Lower leg skin (tissue), 4 donors: Measurements from ENCODE around the gene SDK1. TPM values are rescaled to one million over a fixed set of nuclear protein-coding genes. Genes with fewer than 3 reads are reported as not detected.

ENCODE experiments used
- DNase-seq, 2 donors: peaks; one replicate each; pipeline ENCODE4 v3.0.0-alpha.2; 2019; ENCODE audit warnings: low spot score in 2 of 2
- H3K4me3 ChIP-seq: fragments of 200-600 bp; sonication (generic); 2 replicates; pipeline ENCODE4 v1.5.1; 2017; ENCODE audit warnings: mild to moderate bottlenecking, low read depth; ENCODE audit not compliant: poor library complexity, severe bottlenecking
- POLR2A ChIP-seq, 2 donors: fragments of 450-650 bp; IDR thresholded peaks; one replicate each; pipeline ENCODE4 v1.6.1; 2016 to 2017; ENCODE audit warnings: antibody characterized with exemption in 2 of 2, mild to moderate bottlenecking in 1 of 2, moderate library complexity in 1 of 2
- WGBS, 2 donors: methylation state at CpG; one replicate each; pipeline ENCODE4 v1.1.5; 2018; 5-methylcytosine and 5-hydroxymethylcytosine counted together
- intact Hi-C: fragments of 100-400 bp; cut with DNase I; formaldehyde crosslinking; loops from one replicate; pipeline ENCODE4 v1.15.0; 2023; ENCODE audit warnings: low total_unique reads
- total RNA-seq, 4 donors: library from RNA; depleted of rRNA; stranded (reverse); fragments of >200 nt; gene quantifications; one replicate each; pipeline ENCODE4 v1.1.0, GENCODE V29; 2016
- TF ChIP-seq, protein P1 (sequence below), 3 donors: fragments of 450-650 bp; IDR thresholded peaks; one replicate each; pipeline ENCODE4 v1.5.1; 2016; ENCODE audit warnings: antibody characterized with exemption in 3 of 3, mild to moderate bottlenecking in 3 of 3, moderate library complexity in 2 of 3

SDK1 gene
- total RNA-seq, 4 donors from 2014 or later = 1.9 to 7.2 (median 5.1) TPM

- no peak overlapping the region for H3K4me3 ChIP-seq
- no peak for DNase-seq
- intact Hi-C loops = no loop called here
- WGBS, 2 donors = 77 to 84% methylated on average over 3 of the region's 3 CpGs
- TF ChIP-seq, protein P1, sequence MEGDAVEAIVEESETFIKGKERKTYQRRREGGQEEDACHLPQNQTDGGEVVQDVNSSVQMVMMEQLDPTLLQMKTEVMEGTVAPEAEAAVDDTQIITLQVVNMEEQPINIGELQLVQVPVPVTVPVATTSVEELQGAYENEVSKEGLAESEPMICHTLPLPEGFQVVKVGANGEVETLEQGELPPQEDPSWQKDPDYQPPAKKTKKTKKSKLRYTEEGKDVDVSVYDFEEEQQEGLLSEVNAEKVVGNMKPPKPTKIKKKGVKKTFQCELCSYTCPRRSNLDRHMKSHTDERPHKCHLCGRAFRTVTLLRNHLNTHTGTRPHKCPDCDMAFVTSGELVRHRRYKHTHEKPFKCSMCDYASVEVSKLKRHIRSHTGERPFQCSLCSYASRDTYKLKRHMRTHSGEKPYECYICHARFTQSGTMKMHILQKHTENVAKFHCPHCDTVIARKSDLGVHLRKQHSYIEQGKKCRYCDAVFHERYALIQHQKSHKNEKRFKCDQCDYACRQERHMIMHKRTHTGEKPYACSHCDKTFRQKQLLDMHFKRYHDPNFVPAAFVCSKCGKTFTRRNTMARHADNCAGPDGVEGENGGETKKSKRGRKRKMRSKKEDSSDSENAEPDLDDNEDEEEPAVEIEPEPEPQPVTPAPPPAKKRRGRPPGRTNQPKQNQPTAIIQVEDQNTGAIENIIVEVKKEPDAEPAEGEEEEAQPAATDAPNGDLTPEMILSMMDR (IDR thresholded peaks at IDR 0.05) = no peak
- TF ChIP-seq POLR2A (IDR thresholded peaks at IDR 0.05) = no peak
Measured at GRCh38 chr7:3439333-3440030, 138.4 kb downstream of the SDK1 start.

GRCh38 chr7:3440509-3440908, 139.5 kb downstream of the SDK1 start:
- WGBS, 2 donors = 40 to 92% methylated on average over 2 of the region's 2 CpGs
- intact Hi-C loops = no loop called here
- TF ChIP-seq, protein P1 (IDR thresholded peaks at IDR 0.05) = no peak
- TF ChIP-seq POLR2A (IDR thresholded peaks at IDR 0.05) = no peak
- DNase-seq = no peak
- H3K4me3 ChIP-seq = no peak overlapping the region

DNA sequence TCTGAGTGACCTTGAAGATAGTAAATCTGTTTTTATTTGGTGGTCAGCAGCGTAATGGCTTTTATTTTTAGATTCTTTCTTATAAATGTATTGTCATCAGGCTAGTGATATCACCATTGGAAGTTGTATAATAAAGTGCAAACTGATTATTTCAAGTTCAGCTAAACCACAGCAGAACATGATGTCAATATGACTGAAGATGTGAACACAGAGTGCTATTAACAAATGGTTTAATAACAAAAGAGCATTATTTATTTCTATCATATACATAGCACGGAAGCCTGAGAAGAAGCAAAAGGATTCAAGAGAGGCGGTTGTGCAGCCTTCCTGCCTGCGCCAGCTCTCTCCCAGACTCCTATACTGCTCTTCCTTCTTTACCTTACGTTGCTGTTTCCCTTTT, 142.7 kb downstream of the SDK1 start:
- intact Hi-C loops = no loop called here
- WGBS, 2 donors = 86 to 88% methylated on average over 5 of the region's 5 CpGs
- H3K4me3 ChIP-seq = no peak overlapping the region
- no peak for DNase-seq
- TF ChIP-seq POLR2A (IDR thresholded peaks at IDR 0.05) = no peak
- TF ChIP-seq, protein P1 (IDR thresholded peaks at IDR 0.05) = no peak

DNA sequence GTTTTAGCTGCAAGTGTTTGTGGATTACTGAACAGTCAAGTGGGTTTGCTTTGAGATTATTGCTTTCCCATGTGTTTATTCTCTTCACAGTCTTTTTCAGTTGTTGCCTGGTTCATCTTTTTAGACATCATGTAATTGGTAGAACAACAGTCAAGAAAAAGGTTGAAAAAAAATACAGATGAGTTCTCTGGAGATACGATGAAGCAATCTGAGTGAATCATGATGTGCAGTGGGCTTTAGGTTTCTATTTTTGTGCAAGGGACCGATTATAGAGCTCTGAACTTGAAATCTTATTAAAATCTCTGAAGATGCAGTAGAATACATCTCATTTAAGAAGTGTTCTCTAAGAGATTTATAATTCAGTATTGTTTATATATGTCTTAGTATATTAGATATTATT, 145.7 kb downstream of the SDK1 start:
- intact Hi-C loops = no loop called here
- WGBS, 2 donors = 84 to 90% methylated on average over 2 of the region's 2 CpGs
- no peak overlapping the region for H3K4me3 ChIP-seq
- no peak for DNase-seq
- TF ChIP-seq, protein P1 (IDR thresholded peaks at IDR 0.05) = no peak
- TF ChIP-seq POLR2A (IDR thresholded peaks at IDR 0.05) = no peak

- intact Hi-C loops = no loop called here
- H3K4me3 ChIP-seq = no peak overlapping the region
- no peak for TF ChIP-seq POLR2A (IDR thresholded peaks at IDR 0.05)
- TF ChIP-seq, protein P1 (IDR thresholded peaks at IDR 0.05) = no peak
- DNase-seq = no peak
- WGBS, 2 donors = 81 to 82% methylated on average over 4 of the region's 4 CpGs
Measured at GRCh38 chr7:3451701-3452100, 150.6 kb downstream of the SDK1 start.

GRCh38 chr7:3453398-3453797, 152.3 kb downstream of the SDK1 start:
- TF ChIP-seq POLR2A (IDR thresholded peaks at IDR 0.05) = no peak
- TF ChIP-seq, protein P1 (IDR thresholded peaks at IDR 0.05) = no peak
- DNase-seq = no peak
- intact Hi-C loops = no loop called here
- H3K4me3 ChIP-seq = no peak overlapping the region
- 86 to 87% methylated on average over 3 of the region's 3 CpGs for WGBS, 2 donors
